Renal pelvis (tissue), 4 donors: ENCODE measurements around the gene CYBC1. TPM values are rescaled to one million over a fixed set of nuclear protein-coding genes. Genes with fewer than 3 reads are reported as not detected.

Experiments
- DNase-seq: peaks from one replicate; pipeline ENCODE4 v3.0.0-alpha.2; 2013
- polyA plus RNA-seq, 3 donors: library from polyadenylated mRNA; unstranded; fragments of 120-200 nt; gene quantifications; one replicate each; pipeline ENCODE4 v1.2.1, GENCODE V29; 2013; ENCODE audit not compliant: insufficient read length in 3 of 3

CYBC1 gene
- polyA plus RNA-seq, 3 donors = 46.3 to 60.6 (median 59.0) TPM

DNA sequence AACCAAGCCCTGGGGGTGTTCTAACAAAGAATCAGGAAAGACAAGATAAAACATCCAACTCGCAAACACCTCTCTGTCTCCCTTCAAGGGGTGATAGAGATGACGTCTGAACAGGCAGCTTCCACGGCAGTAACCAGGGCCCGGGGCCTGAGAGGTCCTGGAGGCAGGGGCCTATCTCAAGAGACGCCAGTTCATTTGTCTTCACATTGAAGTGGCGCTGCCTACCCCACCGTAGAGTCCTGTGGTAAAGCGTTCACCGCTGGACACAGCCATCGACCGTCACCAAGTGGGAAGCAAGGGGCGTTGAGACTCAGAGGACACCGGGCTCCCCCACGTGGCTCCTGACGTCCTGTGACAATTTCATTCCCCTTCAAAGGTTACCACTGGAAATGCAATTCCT lies 57.6 kb downstream of the CYBC1 start:
- DNase-seq = no peak

Other genes with a start within 250 kb of the CYBC1 start
- 10 to 100 TPM; 50.9 to 98.3 (median 89.0) TPM for gene CCDC57, start 237.9 kb downstream of the CYBC1 start, polyA plus RNA-seq
- 10 to 100 TPM; 13.6 to 15.2 (median 13.9) TPM for gene SLC16A3, start 221.7 kb downstream of the CYBC1 start, polyA plus RNA-seq
- gene CSNK1D, start 177.1 kb downstream of the CYBC1 start, polyA plus RNA-seq = 100 to 1,000 TPM; 125 to 139 (median 134) TPM
- gene CD7, start 133.1 kb downstream of the CYBC1 start, polyA plus RNA-seq = under 1 TPM; 0.50 to 0.65 (median 0.55) TPM
- 1 to 10 TPM; 1.6 to 1.8 (median 1.7) TPM for gene SECTM1, start 117.0 kb downstream of the CYBC1 start, polyA plus RNA-seq
- under 1 TPM in 1 of 3 donors, not detected in 2; 0.06 TPM for gene TEX19, start 91.5 kb downstream of the CYBC1 start, polyA plus RNA-seq
- under 1 TPM; 0.71 to 0.91 (median 0.75) TPM for gene UTS2R, start 79.0 kb downstream of the CYBC1 start, polyA plus RNA-seq
- gene HEXD, start 32.4 kb downstream of the CYBC1 start, polyA plus RNA-seq = 10 to 100 TPM; 39.6 to 49.9 (median 41.9) TPM
- 10 to 100 TPM; 25.5 to 30.0 (median 29.3) TPM for gene OGFOD3, start 32.2 kb downstream of the CYBC1 start, polyA plus RNA-seq
- gene NARF, start 8.0 kb upstream of the CYBC1 start, polyA plus RNA-seq = 100 to 1,000 TPM in 1 of 3 donors, 10 to 100 TPM in 2; 95.4 to 104 (median 98.2) TPM
- 10 to 100 TPM; 40.1 to 50.6 (median 44.8) TPM for gene FOXK2, start 69.0 kb upstream of the CYBC1 start, polyA plus RNA-seq
- 10 to 100 TPM; 93.5 to 98.7 (median 95.2) TPM for gene WDR45B, start 197.7 kb upstream of the CYBC1 start, polyA plus RNA-seq
- gene RAB40B, start 247.9 kb upstream of the CYBC1 start, polyA plus RNA-seq = 10 to 100 TPM; 19.6 to 23.8 (median 20.8) TPM